Cardiac septum (tissue), 1 donor: ENCODE measurements around the gene ZNF177. TPM values are rescaled to one million over a fixed set of nuclear protein-coding genes. Genes with fewer than 3 reads are reported as not detected.
"Not testable (repeated sequence)": the region's sequence is repeated elsewhere in the genome, so short reads cannot be mapped to it uniquely, and the experiment has no call there.

ENCODE experiments used
- DNase-seq: peaks from one replicate; pipeline ENCODE4 v3.0.0-alpha.2; 2020; ENCODE audit warnings: low spot score
- intact Hi-C: fragments of 100-400 bp; cut with DNase I; formaldehyde crosslinking; loops from one replicate; pipeline ENCODE4 v1.14.0; 2022
- long read RNA-seq: library from polyadenylated mRNA; unstranded; transcript quantifications from one replicate; pipeline ENCODE4 v2.0.0, GENCODE V29; 2021
- total RNA-seq: library from RNA; stranded (reverse); fragmentation: NEBNext Ultra II Directional; extraction: Animal tissue kit (Norgen Biotek cat#: 25700); gene quantifications from one replicate; pipeline ENCODE4 v1.2.1, GENCODE V29; 2021
- donor health status: DM: no; HTN: no; CAD: no.

Gene ZNF177
- 3.1 TPM for total RNA-seq
- long read RNA-seq: 0 reads

GRCh38 chr19:9362905-9363304, at the start of gene ZNF177:
TSS of gene ZNF177 (plus strand) at chr19:9363013. CDS start at chr19:9378312, 15,299 bp downstream.
- DNase-seq: no peak
- intact Hi-C loops: no loop called here

- intact Hi-C loops: loop anchor here (5.0 to 10.0 kb wide), 4 partner anchors 169 to 481 kb away; partner anchors contain the start of genes ZNF121, ZNF317 and ZNF426
- no peak for DNase-seq
Observed at GRCh38 chr19:9313756-9314155, 49.1 kb upstream of the ZNF177 start.

- no peak for DNase-seq
- intact Hi-C loops: loop anchor here (5.0 kb wide), 2 partner anchors 86 to 116 kb away; partner anchors contain the start of gene ZNF266
Observed at GRCh38 chr19:9321338-9321737, 41.5 kb upstream of the ZNF177 start.

GRCh38 chr19:9321756-9322155, 41.1 kb upstream of the ZNF177 start:
- intact Hi-C loops: loop anchor here (5.0 kb wide), 2 partner anchors 86 to 116 kb away; partner anchors contain the start of gene ZNF266
- not testable (repeated sequence) for DNase-seq

GRCh38 chr19:9322201-9322600, 40.6 kb upstream of the ZNF177 start:
- intact Hi-C loops: loop anchor here (5.0 kb wide), 2 partner anchors 85 to 115 kb away; partner anchors contain the start of gene ZNF266
- not testable (repeated sequence) for DNase-seq

GRCh38 chr19:9323557-9323918, 39.3 kb upstream of the ZNF177 start:
- DNase-seq: peak; percentile 80
- intact Hi-C loops: loop anchor here (5.0 kb wide), 2 partner anchors 84 to 114 kb away; partner anchors contain the start of gene ZNF266

GRCh38 chr19:9323919-9324583, 38.8 kb upstream of the ZNF177 start, which contains the start of gene ZNF559:
TSS of gene ZNF559 (plus strand) at chr19:9324179. CDS start at chr19:9338550, 14,371 bp downstream.
- peak; percentile 95 for DNase-seq
- intact Hi-C loops: loop anchor here (2.0 to 5.0 kb wide), 3 partner anchors 13 to 113 kb away; partner anchors contain the start of gene ZNF266

GRCh38 chr19:9324584-9324962, 38.2 kb upstream of the ZNF177 start:
- intact Hi-C loops: loop anchor here (2.0 to 5.0 kb wide), 3 partner anchors 14 to 113 kb away; partner anchors contain the start of gene ZNF266
- DNase-seq: no peak

GRCh38 chr19:9329999-9330398, 32.8 kb upstream of the ZNF177 start:
- DNase-seq: no peak
- intact Hi-C loops: no loop called here

GRCh38 chr19:9342610-9343304, 20.1 kb upstream of the ZNF177 start:
- intact Hi-C loops: no loop called here
- DNase-seq: no peak

GRCh38 chr19:9345005-9345404, 17.8 kb upstream of the ZNF177 start:
- no peak for DNase-seq
- intact Hi-C loops: no loop called here

- intact Hi-C loops: no loop called here
- no peak for DNase-seq
Observed at GRCh38 chr19:9348253-9348652, 14.6 kb upstream of the ZNF177 start.

GRCh38 chr19:9348671-9349070, 14.1 kb upstream of the ZNF177 start:
- intact Hi-C loops: no loop called here
- no peak for DNase-seq

GRCh38 chr19:9352505-9352904, 10.3 kb upstream of the ZNF177 start:
- no peak for DNase-seq
- intact Hi-C loops: no loop called here

- no peak for DNase-seq
- intact Hi-C loops: no loop called here
Observed at GRCh38 chr19:9353011-9353410, 9.8 kb upstream of the ZNF177 start.

GRCh38 chr19:9354651-9355050, 8.2 kb upstream of the ZNF177 start:
- DNase-seq: no peak
- intact Hi-C loops: no loop called here

GRCh38 chr19:9370738-9371619, 8.2 kb downstream of the ZNF177 start:
- intact Hi-C loops: no loop called here
- DNase-seq: no peak

GRCh38 chr19:9381361-9381785, 18.6 kb downstream of the ZNF177 start:
- DNase-seq: no peak
- intact Hi-C loops: no loop called here

GRCh38 chr19:9406798-9407352, 44.1 kb downstream of the ZNF177 start:
- intact Hi-C loops: loop anchor here (5.0 kb wide), 1 partner anchor 85 kb away; the partner anchor contains the start of gene ZNF559
- peak; percentile 89 for DNase-seq
